SK-N-SH treated with all-trans-retinoic acid at 6 μM for 48 hours (cell line): ENCODE results near the gene NSUN2.

Source experiments
- ATAC-seq: fragments of 200-7000 bp; cut with Tn5 transposase; 3 replicates; pipeline ENCODE4 v1.9.1; 2020; ENCODE audit warnings: mild to moderate bottlenecking, moderate library complexity
- ARNTL ChIP-seq: fragments of 450-650 bp; formaldehyde crosslinking; IDR thresholded peaks from 2 replicates; pipeline ENCODE4 v1.5.0; 2020; ENCODE audit warnings: low read depth, mild to moderate bottlenecking, moderate library complexity, borderline replicate concordance
- BACH2 ChIP-seq: fragments of 250-450 bp; sonication (Bioruptor Pico); IDR thresholded peaks from 2 replicates; pipeline ENCODE4 v1.9.0; 2021; ENCODE audit warnings: mild to moderate bottlenecking, borderline replicate concordance
- CREB5 ChIP-seq: fragments of 250-450 bp; sonication (Bioruptor Pico); IDR thresholded peaks from 2 replicates; pipeline ENCODE4 v1.5.1; 2020; ENCODE audit warnings: low read depth, mild to moderate bottlenecking, moderate library complexity
- CSDC2 ChIP-seq: fragments of 250-450 bp; sonication (Bioruptor Pico); IDR thresholded peaks from 2 replicates; pipeline ENCODE4 v1.5.0; 2020; ENCODE audit warnings: mild to moderate bottlenecking, moderate library complexity
- GLIS3 ChIP-seq: fragments of 250-450 bp; sonication (Bioruptor Pico); IDR thresholded peaks from 2 replicates; pipeline ENCODE4 v1.5.0; 2020; ENCODE audit warnings: mild to moderate bottlenecking, moderate library complexity
- ISL1 ChIP-seq: fragments of 250-450 bp; sonication (Bioruptor Pico); IDR thresholded peaks from 2 replicates; pipeline ENCODE4 v2.1.2; 2022; ENCODE audit warnings: mild to moderate bottlenecking, moderate library complexity
- OSR1 ChIP-seq: fragments of 250-450 bp; sonication (Bioruptor Pico); IDR thresholded peaks from 2 replicates; pipeline ENCODE4 v1.8.0; 2022; ENCODE audit warnings: moderate library complexity, mild to moderate bottlenecking, inconsistent platforms
- PATZ1 ChIP-seq: fragments of 250-450 bp; sonication (Bioruptor Pico); IDR thresholded peaks from 2 replicates; pipeline ENCODE4 v1.8.0; 2020; ENCODE audit warnings: mild to moderate bottlenecking, moderate library complexity, borderline replicate concordance
- POU6F1 ChIP-seq: fragments of 250-450 bp; sonication (Bioruptor Pico); IDR thresholded peaks from 2 replicates; pipeline ENCODE4 v1.8.0; 2021; ENCODE audit warnings: low read depth, mild to moderate bottlenecking, moderate library complexity, borderline replicate concordance
- RARB ChIP-seq: fragments of 250-450 bp; sonication (Bioruptor Pico); IDR thresholded peaks from 2 replicates; pipeline ENCODE4 v1.8.0; 2021; ENCODE audit warnings: mild to moderate bottlenecking, moderate library complexity
- SNAI2 ChIP-seq: fragments of 250-450 bp; sonication (Bioruptor Pico); IDR thresholded peaks from 2 replicates; pipeline ENCODE4 v1.5.0; 2020; ENCODE audit warnings: mild to moderate bottlenecking, moderate library complexity
- TCF4 ChIP-seq: fragments of 250-450 bp; sonication (Bioruptor Pico); IDR thresholded peaks from 2 replicates; pipeline ENCODE4 v1.8.0; 2021; ENCODE audit warnings: mild to moderate bottlenecking, moderate library complexity, borderline replicate concordance
- TOX ChIP-seq: fragments of 250-450 bp; sonication (Bioruptor Pico); IDR thresholded peaks from 2 replicates; pipeline ENCODE4 v1.8.0; 2021; ENCODE audit warnings: mild to moderate bottlenecking, moderate library complexity, borderline replicate concordance
- TSHZ2 ChIP-seq: fragments of 250-450 bp; sonication (Bioruptor Pico); IDR thresholded peaks from 2 replicates; pipeline ENCODE4 v1.5.0; 2020; ENCODE audit warnings: mild to moderate bottlenecking, moderate library complexity
- ZC3H10 ChIP-seq: fragments of 250-450 bp; sonication (Bioruptor Pico); IDR thresholded peaks from 2 replicates; pipeline ENCODE4 v1.5.1; 2021; ENCODE audit warnings: mild to moderate bottlenecking, moderate library complexity
- ZFP3 ChIP-seq: fragments of 250-450 bp; sonication (Bioruptor Pico); IDR thresholded peaks from 2 replicates; pipeline ENCODE4 v1.5.0; 2020; ENCODE audit warnings: mild to moderate bottlenecking, moderate library complexity
- ZFP30 ChIP-seq: fragments of 450-650 bp; formaldehyde crosslinking; IDR thresholded peaks from 2 replicates; pipeline ENCODE4 v1.5.0; 2022; ENCODE audit warnings: mild to moderate bottlenecking, moderate library complexity
- ZNF565 ChIP-seq: fragments of 450-650 bp; formaldehyde crosslinking; conservative IDR thresholded peaks from 2 replicates; pipeline ENCODE4 v1.5.0; 2020; ENCODE audit warnings: low read depth, mild to moderate bottlenecking, moderate library complexity
- ZNF70 ChIP-seq: fragments of 450-650 bp; formaldehyde crosslinking; IDR thresholded peaks from 2 replicates; pipeline ENCODE4 v1.5.0; 2020; ENCODE audit warnings: mild to moderate bottlenecking, moderate library complexity
- ZNF8 ChIP-seq: fragments of 450-650 bp; formaldehyde crosslinking; IDR thresholded peaks from 2 replicates; pipeline ENCODE4 v1.5.0; 2020; ENCODE audit warnings: mild to moderate bottlenecking, moderate library complexity

NSUN2 gene

GRCh38 chr5:6666762-6667161 is 33.9 kb upstream of the NSUN2 start:
- ATAC-seq: no peak
- TF ChIP-seq ISL1 (CRISPR knock-in tag) (no peak), ZNF70 (CRISPR knock-in tag) (no peak), OSR1 (CRISPR knock-in tag) (no peak), BACH2 (no peak), TCF4 (CRISPR knock-in tag) (no peak), ZFP3 (CRISPR knock-in tag) (no peak)

- TF ChIP-seq ZFP30 (CRISPR knock-in tag) (no peak), BACH2 (no peak), TOX (CRISPR knock-in tag) (no peak), RARB (CRISPR knock-in tag) (no peak), ISL1 (CRISPR knock-in tag) (no peak), ZNF70 (CRISPR knock-in tag) (no peak), GLIS3 (CRISPR knock-in tag) (no peak), ZFP3 (CRISPR knock-in tag) (no peak), ARNTL (CRISPR knock-in tag) (no peak), POU6F1 (CRISPR knock-in tag) (no peak), TCF4 (CRISPR knock-in tag) (no peak)
- ATAC-seq: no peak
Observed at GRCh38 chr5:6660688-6661087, 27.8 kb upstream of the NSUN2 start.

GRCh38 chr5:6659941-6660684 is 27.3 kb upstream of the NSUN2 start:
- ATAC-seq: no peak

GRCh38 chr5:6656680-6657079 is 23.8 kb upstream of the NSUN2 start:
- ATAC-seq: no peak
- TF ChIP-seq ZC3H10: no peak
- no peak for TF ChIP-seq SNAI2
- no peak for TF ChIP-seq GLIS3 (CRISPR knock-in tag)
- no peak for TF ChIP-seq TCF4 (CRISPR knock-in tag)

More at GRCh38 chr5:6659941-6660684, 27.3 kb upstream of the NSUN2 start:
- TF ChIP-seq ZNF8 (CRISPR knock-in tag) (no peak), ZNF565 (CRISPR knock-in tag) (no peak), SNAI2 (no peak), ARNTL (CRISPR knock-in tag) (no peak), POU6F1 (CRISPR knock-in tag) (no peak), TCF4 (CRISPR knock-in tag) (no peak), ZC3H10 (no peak), OSR1 (CRISPR knock-in tag) (no peak), TSHZ2 (no peak), GLIS3 (CRISPR knock-in tag) (no peak)

- ATAC-seq: no peak
- TF ChIP-seq OSR1 (CRISPR knock-in tag) (no peak), TSHZ2 (no peak), PATZ1 (CRISPR knock-in tag) (no peak), ZFP30 (CRISPR knock-in tag) (no peak), ZNF8 (CRISPR knock-in tag) (no peak), CREB5 (CRISPR knock-in tag) (no peak), ZNF565 (CRISPR knock-in tag) (no peak), SNAI2 (no peak), ARNTL (CRISPR knock-in tag) (no peak), CSDC2 (no peak), BACH2 (no peak)
Observed at GRCh38 chr5:6655432-6655831, 22.6 kb upstream of the NSUN2 start.
